WTC11 (cell line): ENCODE data around the gene FOXP4.

Experiments used
- ATF1 ChIP-seq: sonication (generic); formaldehyde crosslinking; IDR thresholded peaks from 2 replicates; pipeline ENCODE4 v1.8.1; 2023; ENCODE audit warnings: mild to moderate bottlenecking, moderate library complexity, missing genetic modification reagents
- CREB1 ChIP-seq: sonication (generic); formaldehyde crosslinking; IDR thresholded peaks from 2 replicates; pipeline ENCODE4 v1.8.0; 2023; ENCODE audit warnings: mild to moderate bottlenecking, missing genetic modification reagents
- CTCF ChIP-seq: fragments of 200-600 bp; IDR thresholded peaks from 2 replicates; pipeline ENCODE4 v1.8.0; 2022; ENCODE audit warnings: antibody characterized with exemption
- E2F1 ChIP-seq: sonication (generic); formaldehyde crosslinking; IDR thresholded peaks from 2 replicates; pipeline ENCODE4 v1.8.0; 2022; ENCODE audit warnings: mild to moderate bottlenecking, missing genetic modification reagents
- GABPB1 ChIP-seq: sonication (generic); formaldehyde crosslinking; IDR thresholded peaks from 2 replicates; pipeline ENCODE4 v1.8.1; 2023; ENCODE audit warnings: mild to moderate bottlenecking, missing genetic modification reagents
- HMGA2 ChIP-seq: fragments of 250-450 bp; sonication (Bioruptor Pico); IDR thresholded peaks from 2 replicates; pipeline ENCODE4 v1.4.0; 2021; ENCODE audit warnings: mild to moderate bottlenecking, moderate library complexity
- MLX ChIP-seq: sonication (generic); formaldehyde crosslinking; IDR thresholded peaks from 2 replicates; pipeline ENCODE4 v1.8.1; 2023; ENCODE audit warnings: mild to moderate bottlenecking, missing genetic modification reagents, moderate library complexity
- NFYB ChIP-seq: sonication (generic); formaldehyde crosslinking; conservative IDR thresholded peaks from 2 replicates; pipeline ENCODE4 v1.8.0; 2022; ENCODE audit warnings: low read depth, missing genetic modification reagents
- PREB ChIP-seq: sonication (generic); formaldehyde crosslinking; IDR thresholded peaks from 2 replicates; pipeline ENCODE4 v1.8.1; 2022; ENCODE audit warnings: mild to moderate bottlenecking, missing genetic modification reagents, moderate library complexity, borderline replicate concordance
- ZNF423 ChIP-seq: fragments of 250-450 bp; sonication (Bioruptor Pico); IDR thresholded peaks from 2 replicates; pipeline ENCODE4 v2.1.2; 2022; ENCODE audit warnings: mild to moderate bottlenecking, moderate library complexity
- TF ChIP-seq, protein P1 (sequence below): sonication (generic); formaldehyde crosslinking; IDR thresholded peaks from 2 replicates; pipeline ENCODE4 v1.8.1; 2022; ENCODE audit warnings: mild to moderate bottlenecking, moderate library complexity, missing genetic modification reagents
- TF ChIP-seq, protein P2 (sequence below): fragments of 250-450 bp; sonication (Bioruptor Pico); IDR thresholded peaks from 2 replicates; pipeline ENCODE4 v1.9.0; 2021; ENCODE audit warnings: mild to moderate bottlenecking

- no peak for TF ChIP-seq NFYB (CRISPR knock-in tag)
- TF ChIP-seq ZNF423 (CRISPR knock-in tag): no peak
- TF ChIP-seq HMGA2: no peak
- no peak for TF ChIP-seq E2F1 (CRISPR knock-in tag)
- TF ChIP-seq ATF1 (CRISPR knock-in tag): no peak
- peak; percentile 79 for TF ChIP-seq CTCF
- no peak for TF ChIP-seq MLX (CRISPR knock-in tag)
- TF ChIP-seq, protein P1, sequence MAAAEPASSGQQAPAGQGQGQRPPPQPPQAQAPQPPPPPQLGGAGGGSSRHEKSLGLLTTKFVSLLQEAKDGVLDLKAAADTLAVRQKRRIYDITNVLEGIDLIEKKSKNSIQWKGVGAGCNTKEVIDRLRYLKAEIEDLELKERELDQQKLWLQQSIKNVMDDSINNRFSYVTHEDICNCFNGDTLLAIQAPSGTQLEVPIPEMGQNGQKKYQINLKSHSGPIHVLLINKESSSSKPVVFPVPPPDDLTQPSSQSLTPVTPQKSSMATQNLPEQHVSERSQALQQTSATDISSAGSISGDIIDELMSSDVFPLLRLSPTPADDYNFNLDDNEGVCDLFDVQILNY (CRISPR knock-in tag): no peak
- no peak for TF ChIP-seq GABPB1 (CRISPR knock-in tag)
- TF ChIP-seq, protein P2, sequence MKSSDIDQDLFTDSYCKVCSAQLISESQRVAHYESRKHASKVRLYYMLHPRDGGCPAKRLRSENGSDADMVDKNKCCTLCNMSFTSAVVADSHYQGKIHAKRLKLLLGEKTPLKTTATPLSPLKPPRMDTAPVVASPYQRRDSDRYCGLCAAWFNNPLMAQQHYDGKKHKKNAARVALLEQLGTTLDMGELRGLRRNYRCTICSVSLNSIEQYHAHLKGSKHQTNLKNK (CRISPR knock-in tag): no peak
- TF ChIP-seq PREB (CRISPR knock-in tag): no peak
- TF ChIP-seq CREB1: no peak
Measured at GRCh38 chr6:41602864-41603608, 56.9 kb downstream of the FOXP4 start.
